Bone marrow (tissue), 2 donors: Measurements from ENCODE around the gene COIL.

Experiments used
- DNase-seq, 2 donors: peaks; one replicate each; lab custom pipeline; 2025; lab: John Stamatoyannopoulos, UW

The COIL gene

GRCh38 chr17:56935461-56935860, 25.4 kb downstream of the COIL start:
- DNase-seq = no peak

GRCh38 chr17:56934280-56934679, 26.6 kb downstream of the COIL start:
- no peak for DNase-seq

GRCh38 chr17:56933868-56934267, 27.0 kb downstream of the COIL start:
- no peak for DNase-seq

GRCh38 chr17:56933151-56933745, 27.6 kb downstream of the COIL start:
- no peak for DNase-seq

GRCh38 chr17:56930739-56931337, 30.0 kb downstream of the COIL start:
- DNase-seq = no peak

- DNase-seq = no peak
These were observed 31.4 kb downstream of the COIL start for GRCh38 chr17:56929362-56929969.

- no peak for DNase-seq
These were observed 32.3 kb downstream of the COIL start for GRCh38 chr17:56928586-56928985.

GRCh38 chr17:56926704-56927103, 34.1 kb downstream of the COIL start:
- DNase-seq = no peak

- DNase-seq = no peak
These were observed 34.6 kb downstream of the COIL start for GRCh38 chr17:56926270-56926669.

GRCh38 chr17:56925088-56925487, 35.8 kb downstream of the COIL start:
- no peak for DNase-seq

- DNase-seq = no peak
These were observed 41.1 kb downstream of the COIL start for GRCh38 chr17:56919717-56920116.

GRCh38 chr17:56918916-56919315, 41.9 kb downstream of the COIL start:
- no peak for DNase-seq

GRCh38 chr17:56917559-56918296, 43.1 kb downstream of the COIL start:
- DNase-seq = no peak

GRCh38 chr17:56914581-56915273, 46.1 kb downstream of the COIL start:
- DNase-seq = no peak

- DNase-seq = peak; percentile 83 to 86
These were observed 46.8 kb downstream of the COIL start, which contains the start of gene TRIM25 for GRCh38 chr17:56913867-56914580. TRIM25 (minus strand) TSS chr17:56914049; CDS start chr17:56913988, 61 bp downstream.

- DNase-seq = no peak
These were observed 47.4 kb downstream of the COIL start for GRCh38 chr17:56913353-56913866.

- DNase-seq = no peak
These were observed 47.9 kb downstream of the COIL start for GRCh38 chr17:56913000-56913311.

- DNase-seq = no peak
These were observed 48.5 kb downstream of the COIL start for GRCh38 chr17:56912105-56912999.

- DNase-seq = no peak
These were observed 50.2 kb downstream of the COIL start for GRCh38 chr17:56910509-56911235.
